Psoas muscle (tissue), 8 donors: Measurements from ENCODE around the gene ZDHHC18. TPM values are rescaled to one million over a fixed set of nuclear protein-coding genes. Genes with fewer than 3 reads are reported as not detected.
"Not testable (repeated sequence)": the region's sequence is repeated elsewhere in the genome, so short reads cannot be mapped to it uniquely, and the experiment has no call there.

Experiments used
- ATAC-seq, 4 donors: fragments of 200-7000 bp; cut with Tn5 transposase; one replicate each; pipeline ENCODE4 v1.9.1; 2020; ENCODE audit warnings: moderate library complexity in 3 of 4, mild to moderate bottlenecking in 2 of 4
- DNase-seq, 2 donors: peaks; one replicate each; pipeline ENCODE4 v3.0.0-alpha.2; 2020
- H3K27ac ChIP-seq: fragments of 200-600 bp; one replicate; pipeline ENCODE4 v1.8.0; 2022
- H3K27me3 ChIP-seq, 3 donors: fragments of 200-600 bp in 1 of 3; one replicate each; pipeline versions ENCODE4 v1.6.1 to v1.8.0; 2013 to 2022; ENCODE audit warnings: low read length in 2 of 3, mild to moderate bottlenecking in 2 of 3, moderate library complexity in 1 of 3; ENCODE audit not compliant: insufficient read depth in 3 of 3
- H3K36me3 ChIP-seq, 2 donors: fragments of 200-600 bp in 1 of 2; one replicate each; pipeline versions ENCODE4 v1.6.1 to v1.8.0; 2013 to 2022; ENCODE audit warnings: low read depth in 1 of 2, mild to moderate bottlenecking in 1 of 2, moderate library complexity in 1 of 2; ENCODE audit not compliant: insufficient read depth in 1 of 2
- H3K4me1 ChIP-seq: fragments of 200-600 bp; one replicate; pipeline ENCODE4 v1.8.0; 2022
- H3K4me3 ChIP-seq: fragments of 200-600 bp; one replicate; pipeline ENCODE4 v1.8.0; 2022; ENCODE audit warnings: mild to moderate bottlenecking
- H3K9me3 ChIP-seq: fragments of 200-600 bp; one replicate; pipeline ENCODE4 v1.8.0; 2022
- WGBS, 3 donors: extraction: QIAGEN DNeasy Blood & Tissue Kit; methylation state at CpG; one replicate each; pipeline versions ENCODE4 v1.1.6 to v1.1.7; 2013; 5-methylcytosine and 5-hydroxymethylcytosine counted together
- intact Hi-C, 2 donors: fragments of 100-400 bp; cut with DNase I; formaldehyde crosslinking; loops; one replicate each; pipeline versions ENCODE4 v1.11.0 to v1.14.2; 2022
- polyA plus RNA-seq, 3 donors: library from polyadenylated mRNA; stranded (reverse); fragments of 200-250 nt; gene quantifications; one replicate each; pipeline ENCODE4 v1.2.3, GENCODE V29; 2013
- total RNA-seq, 4 donors: library from RNA; stranded (reverse); fragmentation: NEBNext Ultra II Directional in 2 of 4; extraction: Animal tissue kit (Norgen Biotek cat#: 25700) in 2 of 4; gene quantifications; one replicate each; pipeline versions ENCODE4 v1.2.1 to v1.2.4, GENCODE V29; 2021 to 2023
- TF ChIP-seq, protein P1 (sequence below): fragments of 200-600 bp; IDR thresholded peaks from one replicate; pipeline ENCODE4 v1.8.0; 2022; ENCODE audit warnings: antibody characterized with exemption
- donor health status: healthy with polysubstance abuse.
- donor health status: DM: no; HTN: no; CAD: no; lungs with moderate emphysema.
- donor health status: Bipolar disorder and iron deficiency.
- donor health status: healthy.
- donor health status: DM: yes; HTN: yes; CAD: no.
- donor health status: DM: no; HTN: no; CAD: no.
- donor health status: DM: no; HTN: no; CAD: no.
- donor health status: DM: yes; HTN: yes; CAD: no.

Gene ZDHHC18
- total and polyA plus RNA-seq, 7 donors = 7.7 to 16.9 (median 10.8) TPM

GRCh38 chr1:26832249-26832960, 5.9 kb downstream of the ZDHHC18 start:
- no peaks in the 10 kb centered on the region for H3K9me3 ChIP-seq
- TF ChIP-seq, protein P1, sequence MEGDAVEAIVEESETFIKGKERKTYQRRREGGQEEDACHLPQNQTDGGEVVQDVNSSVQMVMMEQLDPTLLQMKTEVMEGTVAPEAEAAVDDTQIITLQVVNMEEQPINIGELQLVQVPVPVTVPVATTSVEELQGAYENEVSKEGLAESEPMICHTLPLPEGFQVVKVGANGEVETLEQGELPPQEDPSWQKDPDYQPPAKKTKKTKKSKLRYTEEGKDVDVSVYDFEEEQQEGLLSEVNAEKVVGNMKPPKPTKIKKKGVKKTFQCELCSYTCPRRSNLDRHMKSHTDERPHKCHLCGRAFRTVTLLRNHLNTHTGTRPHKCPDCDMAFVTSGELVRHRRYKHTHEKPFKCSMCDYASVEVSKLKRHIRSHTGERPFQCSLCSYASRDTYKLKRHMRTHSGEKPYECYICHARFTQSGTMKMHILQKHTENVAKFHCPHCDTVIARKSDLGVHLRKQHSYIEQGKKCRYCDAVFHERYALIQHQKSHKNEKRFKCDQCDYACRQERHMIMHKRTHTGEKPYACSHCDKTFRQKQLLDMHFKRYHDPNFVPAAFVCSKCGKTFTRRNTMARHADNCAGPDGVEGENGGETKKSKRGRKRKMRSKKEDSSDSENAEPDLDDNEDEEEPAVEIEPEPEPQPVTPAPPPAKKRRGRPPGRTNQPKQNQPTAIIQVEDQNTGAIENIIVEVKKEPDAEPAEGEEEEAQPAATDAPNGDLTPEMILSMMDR = no peak
- WGBS, 3 donors = 88 to 94% (median 90%) methylated on average over 16 of the region's 16 CpGs
- peaks cover 18% of the 10 kb centered on the region for H3K4me1 ChIP-seq
- ATAC-seq (no peak), DNase-seq (no peak)
- peaks cover 0 to 61% of the 10 kb centered on the region in 2 donors for H3K36me3 ChIP-seq
- H3K4me3 ChIP-seq = no peak overlapping the region
- no peak overlapping the region for H3K27ac ChIP-seq
- intact Hi-C loops = no loop called here
- H3K27me3 ChIP-seq = no peaks in the 10 kb centered on the region

GRCh38 chr1:26833432-26834405, 7.2 kb downstream of the ZDHHC18 start:
- 76 to 79% (median 79%) methylated on average over 21 to 23 of the region's 23 CpGs for WGBS, 3 donors
- H3K9me3 ChIP-seq = no peaks in the 10 kb centered on the region
- DNase-seq (peak in 1 of 2 donors; percentile 64), ATAC-seq (peak in 1 of 4 donors; percentile 36)
- intact Hi-C loops = no loop called here
- peaks cover 6% of the 10 kb centered on the region for H3K4me1 ChIP-seq
- TF ChIP-seq, protein P1 = no peak
- H3K27ac ChIP-seq = no peak overlapping the region
- H3K4me3 ChIP-seq = no peak overlapping the region
- H3K27me3 ChIP-seq = no peaks in the 10 kb centered on the region
- peaks cover 0 to 74% of the 10 kb centered on the region in 2 donors for H3K36me3 ChIP-seq

DNA sequence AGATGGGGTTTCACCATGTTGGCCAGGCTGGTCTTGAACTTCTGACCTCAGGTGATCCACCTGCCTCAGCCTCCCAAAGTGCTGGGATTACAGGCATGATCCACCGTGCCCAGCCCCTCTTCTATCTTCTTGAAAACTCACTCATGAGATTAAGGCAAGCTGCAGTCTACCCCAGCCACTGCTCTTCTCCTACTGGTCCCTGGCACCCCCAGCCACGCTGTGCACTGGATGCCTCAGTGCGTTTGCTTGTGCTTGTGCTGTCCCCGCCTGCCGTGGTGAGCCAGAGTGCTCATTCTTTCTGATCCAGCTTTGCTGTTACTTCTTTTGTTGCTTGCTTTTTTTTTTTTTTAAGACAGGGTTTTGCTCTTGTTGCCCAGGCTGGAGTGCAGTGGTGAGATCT, 11.2 kb downstream of the ZDHHC18 start:
- 90 to 92% (median 91%) methylated on average over 5 of the region's 5 CpGs for WGBS, 3 donors
- H3K27ac ChIP-seq, H3K27me3 ChIP-seq, H3K9me3 ChIP-seq, intact Hi-C loops, H3K4me1 ChIP-seq, H3K4me3 ChIP-seq, ATAC-seq, DNase-seq: not testable (repeated sequence)
- H3K36me3 ChIP-seq = peaks cover 2 to 96% of the 10 kb centered on the region in 2 donors

- intact Hi-C loops = no loop called here
- Histone ChIP-seq H3K36me3 (peaks cover 3 to 94% of the 10 kb centered on the region in 2 donors), H3K27ac (no peak overlapping the region), H3K4me1 (no peaks in the 10 kb centered on the region), H3K27me3 (no peaks in the 10 kb centered on the region), H3K9me3 (no peaks in the 10 kb centered on the region), H3K4me3 (no peak overlapping the region)
- 58 to 71% (median 67%) methylated on average over 8 of the region's 8 CpGs for WGBS, 3 donors
- TF ChIP-seq, protein P1 = no peak
- peak in 1 of 4 donors; percentile 47 for ATAC-seq
- DNase-seq = peak in 1 of 2 donors; percentile 30
Observed at GRCh38 chr1:26838474-26839338, 12.2 kb downstream of the ZDHHC18 start.
